IMR-90 (cell line): ENCODE data around the gene EOLA2. TPM values are rescaled to one million over a fixed set of nuclear protein-coding genes. Genes with fewer than 3 reads are reported as not detected.

Experiments used
- ATAC-seq: fragments of 200-7000 bp; cut with Tn5 transposase; 2 replicates; pipeline ENCODE4 v1.9.1; 2020; ENCODE audit warnings: low read depth, mild to moderate bottlenecking, moderate library complexity
- BruUV-seq: library from RNA; stranded (reverse); fragments of 400-500 nt; replicated peaks from 2 replicates; lab custom pipeline; 2021; lab: Mats Ljungman, UMichigan
- CTCF ChIA-PET: fragments of 300-600 bp; formaldehyde crosslinking; extraction: SDS; loops from one replicate; lab custom pipeline; 2021; ENCODE audit warnings: antibody characterized with exemption; lab: Yijun Ruan, JAX
- POLR2A ChIA-PET: fragments of 300-600 bp; sonication (Branson Sonifier 250); formaldehyde crosslinking; loops from one replicate; lab custom pipeline; 2022; ENCODE audit warnings: antibody characterized with exemption; ENCODE audit not compliant: unreplicated experiment; lab: Charles Lee
- DNase-seq: peaks from one replicate; pipeline ENCODE4 v3.0.0; 2013
- H2AFZ ChIP-seq: replicated peaks from 2 replicates; pipeline ENCODE3; 2013; ENCODE audit warnings: low read length, mild to moderate bottlenecking; ENCODE audit not compliant: poor library complexity
- H2AK5ac ChIP-seq: 2 replicates; pipeline ENCODE4 v1.6.1; 2013; ENCODE audit warnings: low read depth, low read length, inconsistent platforms
- H2AK9ac ChIP-seq: replicated peaks from 2 replicates; pipeline ENCODE3; 2013; ENCODE audit warnings: mild to moderate bottlenecking, low read depth, low read length, moderate library complexity; ENCODE audit not compliant: poor library complexity
- H2BK120ac ChIP-seq: 2 replicates; pipeline ENCODE4 v1.6.1; 2013; ENCODE audit warnings: low read depth, low read length, inconsistent platforms
- H2BK15ac ChIP-seq: 3 replicates; pipeline ENCODE4 v1.6.1; 2013; ENCODE audit warnings: low read depth, low read length, inconsistent platforms
- H2BK20ac ChIP-seq: 2 replicates; pipeline ENCODE4 v1.6.1; 2013; ENCODE audit warnings: low read depth, mild to moderate bottlenecking, inconsistent platforms, low read length, moderate library complexity
- H2BK5ac ChIP-seq: 2 replicates; pipeline ENCODE4 v1.6.1; 2013; ENCODE audit warnings: mild to moderate bottlenecking, low read depth, low read length, inconsistent platforms; ENCODE audit not compliant: poor library complexity, severe bottlenecking
- H3K14ac ChIP-seq: replicated peaks from 2 replicates; pipeline ENCODE4 v1.6.1; 2013; ENCODE audit warnings: low read depth, low read length, inconsistent platforms
- H3K18ac ChIP-seq: 2 replicates; pipeline ENCODE4 v1.6.1; 2013; ENCODE audit warnings: low read depth, low read length, control low read depth
- H3K23ac ChIP-seq: 2 replicates; pipeline ENCODE4 v1.6.1; 2013; ENCODE audit warnings: low read depth, low read length, inconsistent platforms
- H3K27ac ChIP-seq: 2 replicates; pipeline ENCODE4 v1.5.1; 2013; ENCODE audit warnings: mild to moderate bottlenecking, control low read depth, low read length; ENCODE audit not compliant: insufficient read depth
- H3K27me3 ChIP-seq: 2 replicates; pipeline ENCODE4 v1.6.1; 2013; ENCODE audit warnings: low read length; ENCODE audit not compliant: control insufficient read depth, insufficient read depth
- H3K36me3 ChIP-seq: 2 replicates; pipeline ENCODE4 v1.6.1; 2013; ENCODE audit warnings: low read length, mixed read lengths; ENCODE audit not compliant: control insufficient read depth, insufficient read depth
- H3K4ac ChIP-seq: 2 replicates; pipeline ENCODE4 v1.6.1; 2013; ENCODE audit warnings: low read depth, low read length, inconsistent platforms
- H3K4me1 ChIP-seq: 2 replicates; pipeline ENCODE4 v1.6.1; 2013; ENCODE audit warnings: low read length, mixed read lengths; ENCODE audit not compliant: control insufficient read depth, insufficient read depth
- H3K4me2 ChIP-seq: 2 replicates; pipeline ENCODE4 v1.6.1; 2013; ENCODE audit warnings: low read depth, mild to moderate bottlenecking, control low read depth, low read length, moderate library complexity
- H3K4me3 ChIP-seq: 2 replicates; pipeline ENCODE4 v1.5.1; 2013; ENCODE audit warnings: low read depth, mild to moderate bottlenecking, control low read depth, low read length, moderate library complexity; ENCODE audit not compliant: insufficient read depth
- H3K56ac ChIP-seq: 2 replicates; pipeline ENCODE4 v1.6.1; 2013; ENCODE audit warnings: low read length, inconsistent platforms; ENCODE audit not compliant: insufficient read depth; ENCODE audit errors: extremely low read depth
- H3K79me1 ChIP-seq, 2 experiments: 2 replicates each; pipeline ENCODE4 v1.6.1; 2013; ENCODE audit warnings: low read length in 2 of 2, inconsistent platforms in 1 of 2, low read depth in 1 of 2
- H3K9ac ChIP-seq: 2 replicates; pipeline ENCODE4 v1.6.1; 2013; ENCODE audit warnings: low read depth, low read length, control low read depth
- H3K9me1 ChIP-seq: 2 replicates; pipeline ENCODE4 v1.6.1; 2013; ENCODE audit warnings: low read length, inconsistent platforms; ENCODE audit not compliant: insufficient read depth
- H3K9me3 ChIP-seq: 2 replicates; pipeline ENCODE4 v1.6.1; 2013; ENCODE audit warnings: low read length; ENCODE audit not compliant: control insufficient read depth, insufficient read depth
- H4K20me1 ChIP-seq: 2 replicates; pipeline ENCODE4 v1.6.1; 2013; ENCODE audit warnings: low read length, inconsistent platforms; ENCODE audit not compliant: insufficient read depth
- H4K5ac ChIP-seq: 2 replicates; pipeline ENCODE4 v1.6.1; 2013; ENCODE audit warnings: mild to moderate bottlenecking, low read depth, low read length, control low read depth
- H4K8ac ChIP-seq, 2 experiments: 2 replicates each; pipeline ENCODE4 v1.6.1; 2013; ENCODE audit warnings: low read depth in 2 of 2, low read length in 2 of 2, control low read depth in 1 of 2, inconsistent platforms in 1 of 2
- H4K91ac ChIP-seq: 2 replicates; pipeline ENCODE4 v1.6.1; 2013; ENCODE audit warnings: low read depth, low read length, inconsistent platforms; ENCODE audit not compliant: insufficient read depth
- BHLHE40 ChIP-seq: fragments of 150-350 bp; IDR thresholded peaks from 2 replicates; pipeline ENCODE4 v1.6.1; 2016; ENCODE audit warnings: mild to moderate bottlenecking, low read depth, low read length
- CEBPB ChIP-seq: IDR thresholded peaks from 2 replicates; pipeline ENCODE4 v1.6.1; 2012; ENCODE audit warnings: low read depth, low read length, improper control_type of control experiment
- RAD21 ChIP-seq: IDR thresholded peaks from 2 replicates; pipeline ENCODE4 v1.6.1; 2012; ENCODE audit warnings: low read length, improper control_type of control experiment
- SMC3 ChIP-seq: fragments of 150-350 bp; IDR thresholded peaks from 2 replicates; pipeline ENCODE4 v1.6.1; 2016; ENCODE audit warnings: low read depth, mild to moderate bottlenecking, antibody characterized with exemption, low read length, moderate library complexity
- WGBS, 2 experiments: methylation state at CpG; one replicate each; pipeline versions ENCODE4 v1.1.5 to v1.1.7; 2013; ENCODE audit warnings: missing lambda C conversion rate in 2 of 2; ENCODE audit not compliant: insufficient read length in 1 of 2; ENCODE audit errors: extremely low coverage in 2 of 2; 5-methylcytosine and 5-hydroxymethylcytosine counted together
- dilution Hi-C: fragments of 300-500 bp; cut with HindIII; formaldehyde crosslinking; loops from one replicate; pipeline ENCODE4 v1.14.3; 2018; ENCODE audit warnings: low sequenced_read_pairs; ENCODE audit not compliant: unreplicated experiment
- in situ Hi-C: fragments of 300-500 bp; cut with MboI; formaldehyde crosslinking; loops from 3 replicates; pipeline ENCODE4 v1.14.3; 2019; ENCODE audit warnings: low sequenced_read_pairs, inconsistent platforms, mixed read lengths
- intact Hi-C: fragments of 100-400 bp; cut with micrococcal nuclease; formaldehyde crosslinking; loops from 2 replicates; pipeline ENCODE4 v1.10.0; 2022
- polyA plus RNA-seq, 3 experiments: library from polyadenylated mRNA; depleted of rRNA; stranded (reverse); fragments of >200 nt; gene quantifications; 2 replicates each; pipeline ENCODE4 v1.2.3, GENCODE V29; 2012; ENCODE audit warnings: low replicate concordance in 1 of 3
- total RNA-seq: library from RNA; depleted of rRNA; stranded (reverse); fragments of >200 nt; gene quantifications from 2 replicates; pipeline ENCODE4 v1.2.3, GENCODE V29; 2012
- TF ChIP-seq, protein P1 (sequence below): conservative IDR thresholded peaks from 2 replicates; pipeline ENCODE4 v1.5.1; 2012; ENCODE audit warnings: mild to moderate bottlenecking, low read depth, low read length, improper control_type of control experiment
- TF ChIP-seq, protein P2 (sequence below): fragments of 150-350 bp; IDR thresholded peaks from 2 replicates; pipeline ENCODE4 v1.6.1; 2016; ENCODE audit warnings: low read depth, mild to moderate bottlenecking, low read length, moderate library complexity, borderline replicate concordance

The EOLA2 gene
- total and polyA plus RNA-seq, 2 of the 4 experiments (the other 2 are of a cell fraction): 23.7 to 46.5 TPM

DNA sequence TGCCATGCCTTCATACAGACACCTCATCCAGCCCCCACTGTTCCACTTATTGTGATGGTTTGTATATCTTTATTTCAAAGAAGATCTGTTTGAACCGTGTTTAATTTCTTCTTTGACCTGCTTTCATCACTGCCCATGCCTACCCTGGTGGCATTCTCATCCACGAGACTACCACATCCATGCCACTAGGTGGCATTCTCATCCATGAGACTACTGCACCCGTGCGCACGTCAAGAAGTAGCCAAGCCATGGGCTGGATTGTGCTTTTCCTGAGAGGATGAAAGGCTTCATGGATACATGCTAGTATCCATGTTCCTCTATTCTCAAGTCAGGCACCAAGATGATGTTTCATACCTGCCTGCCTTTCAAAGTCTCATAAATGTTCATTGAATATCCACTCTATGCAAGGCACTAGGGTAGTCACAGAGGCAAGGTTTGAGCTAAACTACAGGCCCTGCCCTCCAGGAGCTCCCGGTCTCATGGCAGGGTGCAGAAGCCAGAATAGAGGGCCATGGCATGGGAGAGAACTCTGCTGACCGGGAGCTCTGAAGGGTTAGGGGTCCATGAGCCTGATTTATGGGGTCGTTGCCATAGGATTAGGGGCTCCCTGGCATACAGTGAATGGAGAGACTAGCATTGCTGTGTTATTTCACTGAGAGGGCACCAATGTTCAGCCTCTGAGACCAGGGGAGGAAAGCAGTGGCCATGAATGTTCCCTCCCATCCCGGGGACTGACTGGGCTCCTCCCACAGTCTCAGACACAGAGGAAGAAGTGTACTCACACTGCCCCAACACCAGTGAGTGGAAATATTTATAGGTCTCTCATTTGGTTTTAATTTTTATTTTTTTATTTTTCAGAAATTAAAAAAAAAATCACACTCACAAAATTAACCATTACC, 24.8 kb upstream of the EOLA2 start:
- peak; percentile 69 for DNase-seq

More for the DNA sequence above, 24.8 kb upstream of the EOLA2 start:
- Histone ChIP-seq H2BK5ac (peak overlapping the region; percentile 49), H4K91ac (no peak overlapping the region), H3K4me1 (no peaks in the 10 kb centered on the region), H3K36me3 (no peaks in the 10 kb centered on the region), H4K20me1 (no peaks in the 10 kb centered on the region), H2BK20ac (peak overlapping the region; percentile 22; the same call in 1 of the 2 replicates), H3K9me1 (no peaks in the 10 kb centered on the region), H3K9ac (no peak overlapping the region), H3K4me2 (no peak overlapping the region), H3K27ac (no peak overlapping the region), H4K5ac (no peak overlapping the region), H3K23ac (no peak overlapping the region), H2BK120ac (peak overlapping the region; percentile 27; the same call in 1 of the 2 replicates), H2BK15ac (no peak overlapping the region), H3K4me3 (no peak overlapping the region), H2AK5ac (peak overlapping the region; percentile 28; the same call in 1 of the 2 replicates), H3K79me1 (no peaks in the 10 kb centered on the region), H3K18ac (no peak overlapping the region), H3K14ac (no peak overlapping the region; the same call in 1 of the 2 replicates), H4K8ac (no peak overlapping the region), H2AFZ (peak overlapping the region; percentile 74), H3K9me3 (no peaks in the 10 kb centered on the region), H3K27me3 (no peaks in the 10 kb centered on the region), H3K56ac (no peak overlapping the region), H3K4ac (peak overlapping the region; percentile 19; the same call in 1 of the 2 replicates), H2AK9ac (peak overlapping the region; percentile 79)
- ChIA-PET CTCF (no interaction called here), POLR2A (no interaction called here)
- intact Hi-C loops (loop anchor here (1.0 to 5.0 kb wide), 6 partner anchors 238 to 754 kb away; partner anchors contain the start of gene MAMLD1), dilution Hi-C loops (no loop called here), in situ Hi-C loops (loop anchor here (25.0 kb wide), 3 partner anchors 399 to 749 kb away; partner anchors contain the start of gene MAMLD1)
- ATAC-seq: peak; percentile 97
- BruUV-seq: no TSS peak
- TF ChIP-seq RAD21: peak; percentile 91
- TF ChIP-seq, protein P1, sequence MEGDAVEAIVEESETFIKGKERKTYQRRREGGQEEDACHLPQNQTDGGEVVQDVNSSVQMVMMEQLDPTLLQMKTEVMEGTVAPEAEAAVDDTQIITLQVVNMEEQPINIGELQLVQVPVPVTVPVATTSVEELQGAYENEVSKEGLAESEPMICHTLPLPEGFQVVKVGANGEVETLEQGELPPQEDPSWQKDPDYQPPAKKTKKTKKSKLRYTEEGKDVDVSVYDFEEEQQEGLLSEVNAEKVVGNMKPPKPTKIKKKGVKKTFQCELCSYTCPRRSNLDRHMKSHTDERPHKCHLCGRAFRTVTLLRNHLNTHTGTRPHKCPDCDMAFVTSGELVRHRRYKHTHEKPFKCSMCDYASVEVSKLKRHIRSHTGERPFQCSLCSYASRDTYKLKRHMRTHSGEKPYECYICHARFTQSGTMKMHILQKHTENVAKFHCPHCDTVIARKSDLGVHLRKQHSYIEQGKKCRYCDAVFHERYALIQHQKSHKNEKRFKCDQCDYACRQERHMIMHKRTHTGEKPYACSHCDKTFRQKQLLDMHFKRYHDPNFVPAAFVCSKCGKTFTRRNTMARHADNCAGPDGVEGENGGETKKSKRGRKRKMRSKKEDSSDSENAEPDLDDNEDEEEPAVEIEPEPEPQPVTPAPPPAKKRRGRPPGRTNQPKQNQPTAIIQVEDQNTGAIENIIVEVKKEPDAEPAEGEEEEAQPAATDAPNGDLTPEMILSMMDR: peak; percentile 75
- TF ChIP-seq SMC3: peak; percentile 84
- no peak for TF ChIP-seq CEBPB
- TF ChIP-seq, protein P2, sequence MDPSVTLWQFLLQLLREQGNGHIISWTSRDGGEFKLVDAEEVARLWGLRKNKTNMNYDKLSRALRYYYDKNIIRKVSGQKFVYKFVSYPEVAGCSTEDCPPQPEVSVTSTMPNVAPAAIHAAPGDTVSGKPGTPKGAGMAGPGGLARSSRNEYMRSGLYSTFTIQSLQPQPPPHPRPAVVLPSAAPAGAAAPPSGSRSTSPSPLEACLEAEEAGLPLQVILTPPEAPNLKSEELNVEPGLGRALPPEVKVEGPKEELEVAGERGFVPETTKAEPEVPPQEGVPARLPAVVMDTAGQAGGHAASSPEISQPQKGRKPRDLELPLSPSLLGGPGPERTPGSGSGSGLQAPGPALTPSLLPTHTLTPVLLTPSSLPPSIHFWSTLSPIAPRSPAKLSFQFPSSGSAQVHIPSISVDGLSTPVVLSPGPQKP: no peak
- peak; percentile 33; the same call in 1 of the 2 replicates for TF ChIP-seq BHLHE40
- no CpG with 5 or more reads among the region's 9 CpGs for WGBS, 2 experiments
